Stimulated activated naive CD8-positive, alpha-beta T cell treated with anti-CD3 and anti-CD28 coated beads, Interleukin-15, Interleukin-2, amounts not matched to agents 100 U/mL and 50 U/mL, for 24 hours (primary cell): ENCODE measurements around the gene EML5.

Experiments used
- ATAC-seq: fragments of 150-1000 bp; cut with Tn5 transposase; one replicate; pipeline ENCODE4 v1.10.0; 2021
- DNase-seq: peaks from one replicate; pipeline ENCODE4 v3.0.0; 2021

The EML5 gene

DNA sequence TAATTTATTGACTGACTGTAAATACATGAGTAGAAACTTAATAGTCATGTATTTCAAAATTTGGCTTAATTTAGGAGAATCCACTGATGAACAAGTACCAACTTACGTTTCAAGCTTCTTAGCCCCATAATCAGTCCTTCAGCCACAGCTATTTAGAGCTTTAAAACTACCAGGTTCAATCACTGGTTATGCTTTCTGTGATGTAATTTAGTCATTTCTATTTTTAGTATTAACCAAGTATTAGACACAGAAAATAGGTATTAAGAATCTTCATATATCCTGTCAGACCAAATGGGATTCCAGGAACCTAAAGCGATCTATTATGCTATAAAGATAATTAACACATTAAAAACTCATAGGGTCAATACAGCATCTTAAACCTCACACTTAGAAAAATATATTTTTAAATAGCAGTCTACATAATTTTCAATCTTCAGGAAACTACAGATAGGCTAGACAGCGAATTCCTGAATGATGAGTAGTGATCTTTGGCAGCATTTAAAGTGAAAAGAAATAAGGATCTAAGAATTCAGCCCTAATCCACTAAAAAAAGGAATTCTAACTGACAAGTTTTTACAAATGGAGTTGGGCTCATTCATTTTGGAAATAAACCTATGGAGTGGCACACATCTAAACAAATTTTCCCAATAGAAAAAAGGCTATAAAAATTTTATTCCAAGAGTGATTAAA is 178.4 kb downstream of the EML5 start:
- DNase-seq (no peak), ATAC-seq (no peak)

DNA sequence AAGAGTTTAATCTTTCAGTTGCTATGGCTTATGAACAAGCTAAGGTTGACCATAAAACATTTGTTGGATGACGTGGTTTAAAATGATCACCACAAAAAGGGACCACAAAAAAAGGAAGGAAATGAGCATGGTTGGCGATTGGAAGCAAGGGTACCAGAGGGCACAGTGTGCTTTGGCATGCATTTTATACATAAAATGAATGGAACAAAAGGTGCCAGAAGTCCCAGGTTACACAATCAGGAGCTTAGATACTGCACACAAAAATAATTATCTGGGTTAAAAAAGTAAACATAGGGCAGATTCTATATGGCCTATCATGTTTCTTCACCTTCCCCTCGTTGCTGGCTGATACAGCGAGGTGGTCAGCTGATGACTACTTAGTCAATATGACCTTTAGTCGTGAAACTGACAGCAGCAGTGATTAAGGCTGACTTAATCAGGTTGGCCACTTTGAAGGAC is 179.2 kb downstream of the EML5 start:
- ATAC-seq (peak; percentile 88), DNase-seq (no peak)

DNA sequence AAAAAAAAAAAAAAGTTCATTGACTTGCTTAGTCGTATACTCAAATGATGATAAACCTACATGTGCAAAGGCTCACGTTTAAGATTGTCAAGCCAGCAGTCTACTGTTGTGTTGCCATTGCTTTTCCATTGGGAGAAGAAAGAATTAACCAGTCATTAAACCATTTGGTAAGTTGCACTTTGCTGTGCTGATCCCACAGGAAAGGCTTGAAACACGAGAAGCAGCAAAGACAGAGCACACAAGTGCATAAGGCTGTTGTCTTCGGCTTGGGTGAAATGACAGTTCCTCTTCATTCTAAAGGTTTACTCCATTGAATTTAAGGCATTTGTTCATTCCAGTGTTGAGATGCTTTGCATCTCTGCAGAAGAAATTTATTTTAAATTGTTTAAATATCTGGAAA is 179.8 kb downstream of the EML5 start:
- DNase-seq (no peak), ATAC-seq (no peak)

DNA sequence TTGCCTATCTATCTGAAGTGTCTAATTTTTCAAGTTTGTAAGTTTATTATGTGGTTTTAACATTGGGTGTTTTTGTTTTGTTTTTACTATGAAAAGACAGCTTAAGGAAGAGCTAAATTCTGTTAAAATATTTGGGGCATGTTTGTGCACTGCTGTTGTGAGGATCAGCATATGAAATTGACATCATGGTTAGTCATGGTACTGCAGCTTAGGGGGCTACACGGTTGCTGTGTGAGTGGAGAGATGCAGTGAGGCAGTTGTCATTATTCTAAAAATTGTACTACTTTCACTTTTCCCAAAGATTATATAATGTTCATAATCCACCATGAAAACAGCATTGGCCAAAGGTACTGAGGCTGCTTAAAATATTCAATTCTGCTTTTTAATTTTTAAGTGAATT is 180.9 kb downstream of the EML5 start:
- no peak for DNase-seq
- no peak for ATAC-seq

DNA sequence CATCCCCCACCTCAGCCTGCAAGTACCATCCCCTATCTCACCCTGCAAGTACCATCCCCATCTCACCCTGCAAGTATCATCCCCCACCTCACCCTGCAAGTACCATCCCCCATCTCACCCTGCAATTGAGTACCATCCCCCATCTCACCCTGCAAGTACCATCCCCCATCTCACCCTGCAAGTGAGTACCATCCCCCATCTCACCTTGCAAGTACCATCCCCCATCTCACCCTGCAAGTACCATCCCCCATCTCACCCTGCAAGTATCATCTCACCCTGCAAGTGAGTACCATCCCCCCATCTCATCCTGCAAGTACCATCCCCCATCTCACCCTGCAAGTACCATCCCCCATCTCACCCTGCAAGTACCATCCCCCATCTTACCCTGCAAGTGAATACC is 184.9 kb downstream of the EML5 start:
- DNase-seq (no peak), ATAC-seq (no peak)

DNA sequence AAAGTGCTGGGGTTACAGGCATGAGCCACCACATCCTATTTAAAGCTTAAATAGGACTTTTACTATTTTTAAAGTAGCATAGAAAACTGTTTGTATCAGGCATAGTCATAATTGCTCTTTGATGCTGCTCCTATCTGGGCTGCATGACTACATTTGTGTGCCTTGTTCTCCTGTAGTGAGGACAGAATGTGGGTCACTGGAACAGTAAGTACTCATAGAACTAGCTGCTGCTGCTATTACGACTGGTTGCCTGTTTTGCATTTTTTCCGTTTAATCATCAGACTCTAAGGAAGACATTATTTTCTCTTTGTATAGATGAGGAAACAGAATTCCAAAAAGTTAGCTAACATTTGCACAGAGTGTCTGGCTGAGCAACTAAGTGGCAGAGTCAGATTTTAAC is 187.2 kb downstream of the EML5 start:
- ATAC-seq, result peak; percentile 46
- DNase-seq, result no peak

DNA sequence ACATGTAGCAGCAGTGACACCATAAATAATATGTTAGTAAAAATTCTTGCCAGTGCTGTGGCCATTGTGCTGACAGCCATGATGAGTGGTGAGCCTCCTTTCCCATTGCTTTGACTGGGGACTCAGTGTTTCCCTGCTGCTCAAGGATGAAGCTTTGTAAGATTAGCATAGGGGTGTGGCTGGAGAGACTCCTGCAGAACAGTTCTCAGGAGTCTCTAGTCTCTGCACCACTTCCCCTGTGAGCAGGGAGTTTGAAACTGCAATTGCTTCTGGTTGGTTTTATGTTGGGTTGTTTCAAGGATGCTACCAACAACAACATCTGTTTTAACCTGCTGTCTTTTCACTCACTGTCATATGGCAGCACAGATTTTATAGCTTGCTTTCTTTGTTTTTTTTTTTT is 188.5 kb downstream of the EML5 start:
- ATAC-seq, result no peak

DNA sequence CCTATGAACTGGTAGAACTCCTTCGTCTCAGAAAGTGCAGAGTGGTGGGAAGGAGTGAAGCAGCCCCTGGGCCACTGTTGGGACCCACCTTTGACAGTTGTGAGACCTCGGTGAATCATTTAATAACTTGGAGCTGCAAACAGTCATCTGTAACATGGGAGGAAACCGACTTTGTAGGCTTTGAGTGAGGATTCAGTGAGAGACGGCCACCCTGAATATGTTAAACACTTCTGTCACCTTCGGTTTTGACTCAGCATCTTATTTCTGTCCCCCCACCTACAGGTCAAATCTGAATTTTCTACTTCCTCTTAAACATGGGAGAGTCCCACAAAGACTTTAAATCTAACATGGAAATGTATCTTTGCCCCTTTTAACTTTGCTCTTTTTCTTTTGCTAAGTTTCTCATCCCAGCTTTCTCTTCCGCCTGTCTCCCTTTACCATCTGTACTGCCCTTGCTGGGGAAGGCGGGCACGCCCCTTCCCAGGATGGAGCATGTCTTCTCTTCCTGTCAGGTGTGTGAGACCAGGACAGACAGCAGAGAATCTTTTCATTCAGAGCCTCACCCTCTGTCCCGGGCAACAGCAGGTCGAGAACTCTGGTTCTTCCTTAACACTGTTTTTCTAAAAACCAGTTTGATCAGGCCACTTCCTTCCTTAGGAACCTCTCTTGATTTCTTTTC is 192.9 kb downstream of the EML5 start:
- peak; percentile 18 for DNase-seq
- ATAC-seq, result peak; percentile 94

More for the DNA sequence above, 188.5 kb downstream of the EML5 start:
- no peak for DNase-seq

DNA sequence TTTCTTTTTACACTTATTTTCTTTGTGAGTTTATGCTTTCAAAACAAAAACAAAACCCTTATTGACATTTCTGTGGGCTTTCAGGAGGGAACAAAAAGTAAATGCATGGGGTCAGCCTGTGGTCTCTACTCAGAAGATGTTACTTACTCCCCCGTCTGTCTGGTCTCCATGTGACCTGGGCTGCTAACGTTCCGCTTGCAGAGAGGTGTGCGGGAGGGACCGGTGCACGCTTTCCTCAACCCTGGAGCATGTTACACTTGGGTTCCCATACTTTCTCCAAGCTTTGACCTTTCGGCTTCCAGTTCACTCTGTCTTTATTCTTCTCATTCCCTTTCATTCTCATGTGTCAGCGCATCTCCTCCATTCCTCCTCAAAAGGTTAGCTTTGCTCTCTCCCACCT is 193.4 kb downstream of the EML5 start:
- DNase-seq (no peak), ATAC-seq (no peak)

DNA sequence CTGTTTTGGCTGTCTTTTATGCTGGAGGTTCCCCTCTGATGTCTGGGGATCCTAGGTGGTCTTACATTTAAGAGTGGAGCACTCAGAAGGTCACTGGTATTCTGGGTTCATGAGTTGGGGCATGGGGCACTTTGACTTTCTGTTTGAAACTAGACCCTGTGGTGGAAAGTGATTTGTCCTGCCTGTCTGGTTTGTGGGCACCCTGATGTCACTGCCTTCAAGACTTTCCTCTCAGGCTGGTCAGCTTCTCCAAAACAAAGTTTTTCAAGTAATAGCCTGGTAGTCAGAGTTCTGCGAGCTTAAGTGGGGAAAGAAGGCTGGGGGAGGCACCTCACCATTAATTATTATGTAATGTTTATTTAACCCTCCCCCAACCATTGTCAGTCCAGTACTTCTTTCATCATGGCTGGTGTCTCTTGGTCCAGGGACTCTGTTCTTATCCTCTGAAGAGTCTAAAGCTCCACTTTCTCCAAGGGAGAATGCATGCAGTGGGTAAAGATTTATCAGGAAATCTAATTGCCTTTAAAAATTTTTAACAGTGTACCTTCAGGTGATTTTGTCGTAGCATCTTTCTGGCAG is 194.6 kb downstream of the EML5 start:
- no peak for DNase-seq
- ATAC-seq, result peak; percentile 11

DNA sequence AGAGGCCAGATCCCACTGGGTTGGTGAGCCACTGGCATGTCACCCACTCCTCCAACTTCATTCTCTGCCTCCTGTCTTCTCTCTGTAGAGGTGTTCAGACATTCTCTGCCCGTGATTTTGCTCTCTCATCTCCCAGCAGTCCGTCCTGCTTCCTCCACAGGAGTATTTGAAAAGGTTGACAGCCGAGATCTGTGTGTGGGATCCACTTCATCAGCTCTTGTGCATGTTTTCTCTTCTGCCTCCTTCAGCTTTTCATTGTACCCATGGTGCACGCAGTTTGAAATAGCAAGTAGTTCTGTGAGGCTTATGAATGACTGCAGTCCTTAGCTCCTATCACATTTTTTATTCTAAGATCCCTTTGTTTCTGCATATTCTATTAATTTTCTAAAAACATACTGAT is 195.2 kb downstream of the EML5 start:
- ATAC-seq (no peak), DNase-seq (no peak)

DNA sequence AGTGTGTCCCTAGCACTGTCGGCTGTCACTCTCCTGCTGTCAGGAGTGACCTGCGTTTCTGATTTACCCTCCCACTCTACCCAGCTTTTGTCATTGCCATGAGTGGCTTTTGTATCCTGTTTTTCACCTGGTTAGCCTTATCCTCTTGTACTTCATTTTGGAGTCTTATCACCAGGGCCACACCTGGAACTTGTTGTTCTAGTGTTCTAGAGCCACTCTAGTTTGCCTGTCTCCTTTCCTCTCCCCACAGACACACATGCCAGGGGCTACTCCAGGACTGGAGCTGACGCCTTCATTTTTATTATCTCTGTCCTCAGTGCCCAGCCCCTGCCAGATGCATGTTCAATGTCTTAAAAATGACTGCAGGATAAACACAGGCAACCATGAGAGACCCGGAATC is 195.7 kb downstream of the EML5 start:
- ATAC-seq (no peak), DNase-seq (no peak)

DNA sequence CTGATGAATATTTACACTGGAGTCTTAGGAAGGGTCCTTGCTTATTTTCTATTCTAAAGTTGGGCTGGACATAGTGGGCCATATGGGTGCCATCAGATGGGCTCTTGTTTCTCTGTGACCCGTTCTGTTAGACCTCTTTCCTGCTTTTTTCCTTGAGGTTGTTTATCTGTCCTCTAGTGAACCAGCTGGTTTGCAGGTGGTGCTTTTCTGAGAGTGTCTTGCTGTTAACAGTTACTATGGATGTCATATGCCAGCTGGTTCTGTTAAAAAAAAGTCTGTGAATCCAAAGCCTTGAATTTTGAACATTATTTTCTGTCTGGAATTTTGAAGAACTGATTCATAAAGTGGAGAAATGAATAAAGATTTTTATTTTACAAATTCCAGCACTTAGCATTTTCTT is 200.7 kb downstream of the EML5 start:
- no peak for ATAC-seq
- DNase-seq, result no peak

DNA sequence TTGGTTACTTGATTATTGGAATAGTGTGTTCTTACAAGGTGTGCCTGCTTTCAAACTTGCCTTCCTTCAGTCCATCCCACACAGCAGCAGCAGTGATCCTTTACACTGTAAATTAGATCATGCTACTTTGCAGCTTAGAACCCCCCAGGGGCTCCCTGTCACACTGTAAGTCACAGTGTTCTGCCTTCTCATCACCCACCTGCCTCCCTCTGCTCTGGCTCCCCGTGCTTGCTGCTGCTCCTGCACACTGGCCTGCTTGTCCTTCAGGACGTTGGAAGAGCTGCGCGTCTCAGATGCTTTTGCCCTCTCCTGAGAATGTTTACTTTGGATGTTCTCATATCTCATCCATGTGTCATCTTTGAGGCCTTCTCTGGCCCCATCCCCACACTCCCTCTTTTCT is 202.6 kb downstream of the EML5 start:
- no peak for DNase-seq
- ATAC-seq, result no peak

DNA sequence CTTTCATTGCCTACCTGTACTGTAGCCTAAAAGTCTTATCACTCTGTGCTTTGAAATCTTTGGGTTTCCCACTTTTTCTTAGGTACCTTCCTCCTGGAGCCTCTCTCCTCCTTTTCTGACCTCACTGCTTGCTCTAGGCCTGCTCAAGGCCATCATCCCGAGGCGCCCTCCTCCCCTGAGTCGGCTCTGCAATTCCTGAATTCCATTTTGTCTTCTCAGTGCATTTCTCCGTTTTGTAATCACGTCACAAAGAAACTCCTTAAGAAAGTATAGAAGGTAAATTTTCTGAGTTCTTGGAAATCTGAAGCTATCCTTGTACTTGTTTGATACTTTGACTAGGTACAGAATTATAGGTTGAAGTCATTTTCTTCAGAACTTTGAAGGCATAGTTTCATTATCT is 204.7 kb downstream of the EML5 start:
- DNase-seq, result no peak
- no peak for ATAC-seq

DNA sequence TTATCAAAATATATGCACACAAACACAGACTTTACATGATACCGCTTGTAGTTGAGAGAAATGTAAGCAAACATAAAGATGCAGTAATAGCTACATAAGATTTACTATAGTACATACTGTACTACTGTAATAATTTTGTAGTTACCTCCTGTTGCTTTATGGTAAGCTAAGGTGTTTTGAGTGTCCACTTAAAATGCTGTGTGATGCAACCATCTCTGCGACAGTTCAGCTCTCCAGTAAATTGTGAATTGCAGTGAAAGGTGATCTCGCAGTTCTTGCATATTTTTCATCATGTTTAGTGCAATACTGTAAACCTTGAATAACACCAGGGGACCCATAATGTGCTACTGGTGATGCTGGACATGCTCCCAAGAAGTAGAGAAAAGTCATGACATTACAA is 208.3 kb downstream of the EML5 start:
- no peak for ATAC-seq
- no peak for DNase-seq

DNA sequence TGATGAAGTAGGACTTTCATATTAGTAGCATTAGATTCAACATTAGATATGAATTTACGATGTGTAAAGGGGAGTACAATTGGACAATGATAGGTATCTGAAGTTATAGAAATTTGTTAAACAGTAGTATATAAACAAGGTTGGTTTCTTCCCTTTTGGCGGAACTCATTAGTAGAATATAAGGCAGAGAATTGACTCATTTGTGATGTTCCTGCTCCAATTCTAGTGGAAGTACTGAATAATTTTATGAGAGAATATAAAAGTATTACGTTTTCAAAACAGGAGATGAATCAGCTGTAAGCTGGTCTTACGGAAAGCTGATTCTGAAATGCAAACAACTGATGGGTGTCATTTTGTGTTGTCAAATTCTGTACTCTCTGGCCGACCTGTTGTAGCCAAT is 216.5 kb downstream of the EML5 start:
- DNase-seq, result no peak

DNA sequence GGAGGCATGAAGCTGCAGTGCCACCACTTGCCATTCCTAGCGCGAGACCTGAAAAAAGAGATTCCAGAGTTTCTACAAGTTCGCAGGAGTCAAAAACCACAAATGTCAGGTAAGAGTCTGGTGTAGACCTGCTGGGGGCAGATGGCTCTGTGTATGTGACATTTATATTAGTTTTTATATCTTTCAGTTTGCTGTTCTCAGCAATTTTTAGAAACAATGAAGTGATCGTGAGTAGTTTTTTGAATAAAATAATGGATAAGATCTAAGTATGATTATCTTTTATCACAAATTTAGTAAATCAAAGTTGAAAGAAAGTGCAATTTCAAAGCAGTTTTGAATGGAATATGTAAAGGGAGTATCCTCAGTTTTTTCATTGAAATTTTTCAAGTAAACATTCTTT is 220.6 kb downstream of the EML5 start:
- DNase-seq, result no peak
- ATAC-seq, result no peak

More for the DNA sequence above, 216.5 kb downstream of the EML5 start:
- ATAC-seq, result no peak

DNA sequence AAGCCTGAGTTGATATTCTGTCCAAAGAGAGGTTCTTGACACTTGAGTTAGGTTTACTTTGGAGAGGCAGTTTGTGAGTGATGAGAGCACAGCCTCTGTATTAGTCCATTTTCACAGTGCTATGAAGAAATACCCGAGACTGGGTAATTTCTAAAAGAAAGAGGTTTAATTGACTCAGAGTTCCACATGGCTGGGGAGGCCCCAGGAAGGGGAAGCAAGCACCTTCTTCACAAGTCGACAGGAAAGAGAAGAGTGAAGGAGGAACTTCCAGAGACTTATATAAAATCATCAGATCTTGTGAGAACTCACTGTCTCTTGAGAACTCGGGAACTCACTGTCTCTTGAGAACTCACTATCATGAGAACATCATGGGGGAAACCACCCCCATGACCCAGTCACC is 224.6 kb downstream of the EML5 start:
- ATAC-seq (no peak), DNase-seq (no peak)

DNA sequence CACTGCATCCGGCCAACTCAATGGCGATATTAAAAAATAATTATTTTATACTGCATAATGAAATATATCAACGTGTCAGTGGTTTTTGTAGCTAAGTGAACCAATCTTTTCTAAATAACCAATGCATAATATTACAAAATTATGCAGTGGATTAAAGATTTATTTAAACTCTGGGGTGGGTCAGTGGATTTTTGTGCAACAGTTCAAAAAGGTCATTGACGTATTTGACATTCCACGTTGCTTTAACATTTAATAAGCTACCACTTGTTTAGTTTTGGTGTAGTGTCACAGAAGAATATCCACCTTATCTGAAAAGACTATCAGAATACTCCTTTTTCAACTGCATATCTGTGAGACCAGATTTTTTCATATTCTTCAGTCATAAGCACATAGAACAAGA is 227.3 kb downstream of the EML5 start:
- ATAC-seq, result no peak
- no peak for DNase-seq

DNA sequence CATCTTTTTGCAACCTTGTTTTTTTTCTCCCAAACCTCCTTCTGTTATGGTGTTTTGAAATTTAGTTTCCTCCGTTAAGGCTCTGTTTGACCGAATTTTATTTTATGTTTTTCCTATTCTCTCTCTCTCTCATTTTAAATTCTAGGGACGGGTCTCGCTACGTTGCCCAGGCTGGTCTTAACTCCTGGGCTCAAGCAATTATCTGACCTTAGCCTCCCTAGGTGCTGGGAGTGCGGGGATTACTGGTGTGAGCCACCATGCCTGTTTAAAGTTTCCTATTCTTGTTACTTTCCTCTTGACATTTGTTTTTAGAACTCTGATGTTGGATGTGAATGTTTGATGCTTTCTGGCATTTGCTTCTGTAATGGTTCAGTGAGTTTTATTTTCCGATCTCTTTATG is 228.9 kb downstream of the EML5 start:
- DNase-seq (no peak), ATAC-seq (no peak)

DNA sequence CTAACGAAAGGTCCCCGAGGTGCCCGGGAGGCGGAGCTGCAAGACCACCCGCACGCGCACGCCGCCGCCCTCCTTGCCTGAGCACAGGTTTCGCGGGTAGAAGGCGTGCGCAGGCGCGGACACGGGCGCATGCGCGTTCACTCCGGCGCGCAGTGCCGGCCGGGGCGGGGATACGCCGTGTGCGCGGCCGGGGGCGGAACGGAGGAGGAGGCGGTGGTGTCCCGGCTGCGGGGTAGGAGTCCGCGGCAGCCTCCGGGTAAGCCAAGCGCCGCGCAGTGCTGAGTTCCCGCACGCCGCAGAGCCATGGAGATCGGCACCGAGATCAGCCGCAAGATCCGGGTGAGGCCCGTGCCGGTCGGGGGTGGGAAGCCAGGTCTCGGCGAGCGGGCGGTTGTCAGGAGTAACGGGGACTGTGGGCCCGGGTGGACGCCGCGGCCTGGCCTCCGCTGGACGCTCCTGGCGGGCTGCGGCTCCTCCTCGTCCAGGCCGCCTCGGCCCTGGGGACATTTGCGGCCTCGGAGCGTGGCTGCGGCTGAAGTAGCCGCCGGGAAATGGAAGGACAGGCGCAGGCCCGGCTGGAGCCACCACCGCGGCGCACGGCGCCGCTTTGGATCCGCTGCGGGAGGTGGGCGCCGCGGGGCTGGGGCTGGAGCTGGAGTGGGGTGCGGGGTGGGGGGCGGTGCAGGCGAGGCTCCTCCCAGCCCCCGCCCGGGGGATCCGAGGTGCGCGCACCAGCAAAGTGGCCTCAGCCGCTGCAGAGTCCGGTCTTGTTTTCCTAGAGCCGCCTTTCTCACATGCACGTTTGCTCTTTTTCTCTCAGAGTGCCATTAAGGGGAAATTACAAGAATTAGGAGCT is 229.7 kb downstream of the EML5 start, which contains the start of gene ZC3H14:
Gene ZC3H14, plus strand, starts transcription at position 207 of the 856 bp plus-strand sequence. Its CDS starts 97 bp downstream, at position 304.
- peak; percentile 89 for DNase-seq
- ATAC-seq, result peak; percentile 92

DNA sequence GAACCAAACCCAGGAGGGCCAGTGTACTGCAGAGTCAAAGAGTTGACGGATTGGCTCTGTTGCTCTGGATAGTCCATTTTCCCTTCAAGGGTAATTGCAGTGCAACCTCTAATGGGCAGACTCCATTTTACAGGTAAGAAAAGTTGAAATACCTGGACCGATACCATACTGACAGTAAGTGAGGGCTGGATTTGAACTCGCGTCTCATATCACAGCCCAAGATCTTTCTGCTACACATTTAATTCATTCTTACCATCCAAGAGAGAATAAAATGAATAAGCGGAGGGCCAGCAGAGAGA is 230.3 kb downstream of the EML5 start:
- ATAC-seq (no peak), DNase-seq (no peak)
